ENCODE data around the gene PIH1D1.

- TF ChIP-seq CTCF (tag by site-specific recombination; IDR thresholded peaks at IDR 0.05): no peak
- TF ChIP-seq ATF2 (tag by site-specific recombination; IDR thresholded peaks at IDR 0.05; ENCODE audit: low read depth): no peak
- no peak for TF ChIP-seq ZNF449 (tag by site-specific recombination; IDR thresholded peaks at IDR 0.05)
- no peak for TF ChIP-seq SP2 (tag by site-specific recombination; IDR thresholded peaks at IDR 0.05)
- TF ChIP-seq ZNF596 (tag by site-specific recombination; IDR thresholded peaks at IDR 0.05): no peak
- no peak for TF ChIP-seq ZNF211 (tag by site-specific recombination; IDR thresholded peaks at IDR 0.05; ENCODE audit: low read depth)
- no peak for TF ChIP-seq ZNF701 (tag by site-specific recombination; IDR thresholded peaks at IDR 0.05)
- no peak for TF ChIP-seq ZSCAN18 (tag by site-specific recombination; IDR thresholded peaks at IDR 0.05)
- no peak for TF ChIP-seq MYNN (tag by site-specific recombination; IDR thresholded peaks at IDR 0.05; ENCODE audit: borderline replicate concordance)
- no peak for TF ChIP-seq ZNF830 (tag by site-specific recombination; IDR thresholded peaks at IDR 0.05; ENCODE audit: low read depth)
- TF ChIP-seq ZNF174 (tag by site-specific recombination; IDR thresholded peaks at IDR 0.05): no peak
Observed at GRCh38 chr19:49428547-49429451, 22.8 kb downstream of the PIH1D1 start.
